ENCODE measurements around the gene SLC38A11.

The SLC38A11 gene

GRCh38 chr2:164913640-164914350, 41.5 kb downstream of the SLC38A11 start:
- peak; percentile 45 for DNase-seq (ENCODE audit: low spot score)

- DNase-seq (ENCODE audit: low spot score), result no peak
These were observed 42.3 kb downstream of the SLC38A11 start for GRCh38 chr2:164913011-164913410.

- no peak for DNase-seq (ENCODE audit: low spot score)
These were observed 43.5 kb downstream of the SLC38A11 start for GRCh38 chr2:164911832-164912231.

GRCh38 chr2:164910101-164910899, 45.0 kb downstream of the SLC38A11 start:
- DNase-seq (ENCODE audit: low spot score), result no peak

- DNase-seq (ENCODE audit: low spot score), result no peak
These were observed 48.4 kb downstream of the SLC38A11 start for GRCh38 chr2:164906947-164907346.

- no peak for DNase-seq (ENCODE audit: low spot score)
These were observed 50.0 kb downstream of the SLC38A11 start for GRCh38 chr2:164905307-164905706.

- no peak for DNase-seq (ENCODE audit: low spot score)
These were observed 51.4 kb downstream of the SLC38A11 start for GRCh38 chr2:164903951-164904350.

GRCh38 chr2:164903204-164903603, 52.1 kb downstream of the SLC38A11 start:
- DNase-seq (ENCODE audit: low spot score), result no peak

GRCh38 chr2:164899121-164899520, 56.2 kb downstream of the SLC38A11 start:
- DNase-seq (ENCODE audit: low spot score), result no peak

- no peak for DNase-seq (ENCODE audit: low spot score)
These were observed 56.9 kb downstream of the SLC38A11 start for GRCh38 chr2:164898475-164898874.

- no peak for DNase-seq (ENCODE audit: low spot score)
These were observed 57.7 kb downstream of the SLC38A11 start for GRCh38 chr2:164897469-164898260.

GRCh38 chr2:164896634-164897355, 58.5 kb downstream of the SLC38A11 start:
- DNase-seq (ENCODE audit: low spot score), result peak; percentile 71

GRCh38 chr2:164896226-164896625, 59.1 kb downstream of the SLC38A11 start:
- no peak for DNase-seq (ENCODE audit: low spot score)

- DNase-seq (ENCODE audit: low spot score), result no peak
These were observed 63.9 kb downstream of the SLC38A11 start for GRCh38 chr2:164891460-164891859.

GRCh38 chr2:164890544-164890943, 64.8 kb downstream of the SLC38A11 start:
- DNase-seq (ENCODE audit: low spot score), result no peak

- no peak for DNase-seq (ENCODE audit: low spot score)
These were observed 66.7 kb downstream of the SLC38A11 start for GRCh38 chr2:164888592-164888991.

GRCh38 chr2:164887434-164888144, 67.7 kb downstream of the SLC38A11 start:
- no peak for DNase-seq (ENCODE audit: low spot score)

- DNase-seq (ENCODE audit: low spot score), result no peak
These were observed 73.0 kb downstream of the SLC38A11 start for GRCh38 chr2:164882276-164882675.

- no peak for DNase-seq (ENCODE audit: low spot score)
These were observed 73.8 kb downstream of the SLC38A11 start for GRCh38 chr2:164881524-164881923.

- no peak for DNase-seq (ENCODE audit: low spot score)
These were observed 75.3 kb downstream of the SLC38A11 start for GRCh38 chr2:164879901-164880535.

GRCh38 chr2:164877927-164878326, 77.4 kb downstream of the SLC38A11 start:
- DNase-seq (ENCODE audit: low spot score), result no peak
